ENCODE measurements around the gene NIF3L1.

DNA sequence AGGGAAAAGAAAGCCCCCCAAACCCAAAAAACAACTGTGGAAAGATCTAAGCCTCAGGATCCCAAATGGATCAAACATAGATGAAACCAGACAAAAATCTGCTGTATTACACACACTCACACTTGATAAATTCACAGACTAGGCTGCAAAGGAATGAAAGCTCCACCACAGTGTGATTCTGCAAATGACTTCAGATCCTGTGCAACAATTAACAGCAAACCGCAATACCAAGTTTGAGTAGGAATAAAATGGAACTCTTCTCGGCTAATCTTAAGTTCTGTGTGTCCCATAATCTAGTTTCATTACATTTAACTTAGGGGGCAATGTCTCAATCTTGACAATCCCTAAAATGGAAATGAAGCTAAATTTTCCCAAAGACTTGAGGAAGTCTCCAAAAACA lies 36.6 kb upstream of the NIF3L1 start:
- TF ChIP-seq, protein P1, sequence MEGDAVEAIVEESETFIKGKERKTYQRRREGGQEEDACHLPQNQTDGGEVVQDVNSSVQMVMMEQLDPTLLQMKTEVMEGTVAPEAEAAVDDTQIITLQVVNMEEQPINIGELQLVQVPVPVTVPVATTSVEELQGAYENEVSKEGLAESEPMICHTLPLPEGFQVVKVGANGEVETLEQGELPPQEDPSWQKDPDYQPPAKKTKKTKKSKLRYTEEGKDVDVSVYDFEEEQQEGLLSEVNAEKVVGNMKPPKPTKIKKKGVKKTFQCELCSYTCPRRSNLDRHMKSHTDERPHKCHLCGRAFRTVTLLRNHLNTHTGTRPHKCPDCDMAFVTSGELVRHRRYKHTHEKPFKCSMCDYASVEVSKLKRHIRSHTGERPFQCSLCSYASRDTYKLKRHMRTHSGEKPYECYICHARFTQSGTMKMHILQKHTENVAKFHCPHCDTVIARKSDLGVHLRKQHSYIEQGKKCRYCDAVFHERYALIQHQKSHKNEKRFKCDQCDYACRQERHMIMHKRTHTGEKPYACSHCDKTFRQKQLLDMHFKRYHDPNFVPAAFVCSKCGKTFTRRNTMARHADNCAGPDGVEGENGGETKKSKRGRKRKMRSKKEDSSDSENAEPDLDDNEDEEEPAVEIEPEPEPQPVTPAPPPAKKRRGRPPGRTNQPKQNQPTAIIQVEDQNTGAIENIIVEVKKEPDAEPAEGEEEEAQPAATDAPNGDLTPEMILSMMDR (IDR thresholded peaks at IDR 0.05; ENCODE audit: low read length): no peak
- no peak for TF ChIP-seq EZH2 (IDR thresholded peaks at IDR 0.05; ENCODE audit: borderline replicate concordance, low read length)
